HepG2 (cell line): Measurements from ENCODE around the gene MXRA8. TPM values are rescaled to one million over a fixed set of nuclear protein-coding genes. Genes with fewer than 3 reads are reported as not detected.

ENCODE experiments used
- AKAP8 ChIP-seq: sonication (generic); formaldehyde crosslinking; IDR thresholded peaks from 2 replicates; pipeline ENCODE4 v1.5.1; 2020; ENCODE audit warnings: mild to moderate bottlenecking, missing genetic modification reagents
- GATA4 ChIP-seq: sonication (generic); IDR thresholded peaks from 2 replicates; pipeline ENCODE4 v1.6.1; 2016; ENCODE audit warnings: antibody characterized with exemption, low read depth, borderline replicate concordance
- KMT2B ChIP-seq: IDR thresholded peaks from 2 replicates; pipeline ENCODE4 v1.6.1; 2016; ENCODE audit warnings: missing genetic modification reagents, missing compliant biosample characterization
- MED1 ChIP-seq: sonication (generic); formaldehyde crosslinking; IDR thresholded peaks from 2 replicates; pipeline ENCODE4 v1.4.0; 2020; ENCODE audit warnings: missing genetic modification reagents
- NONO ChIP-seq, 2 experiments: fragments of 450-650 bp in 1 of 2; sonication (generic) in 1 of 2; formaldehyde crosslinking in 1 of 2; IDR thresholded peaks in 1 of 2; conservative IDR thresholded peaks in 1 of 2; 2 replicates each; pipeline versions ENCODE4 v1.6.1 to v1.8.0; 2017 to 2022; ENCODE audit warnings: mild to moderate bottlenecking in 1 of 2, missing genetic modification reagents in 1 of 2, moderate library complexity in 1 of 2
- NPAS2 ChIP-seq: sonication (generic); formaldehyde crosslinking; IDR thresholded peaks from 2 replicates; pipeline ENCODE4 v1.8.0; 2022; ENCODE audit warnings: mild to moderate bottlenecking, missing genetic modification reagents, borderline replicate concordance
- SALL2 ChIP-seq: sonication (generic); formaldehyde crosslinking; IDR thresholded peaks from 2 replicates; pipeline ENCODE4 v1.8.1; 2023; ENCODE audit warnings: mild to moderate bottlenecking, missing genetic modification reagents, inconsistent platforms
- SMARCC2 ChIP-seq: fragments of 450-650 bp; IDR thresholded peaks from 2 replicates; pipeline ENCODE4 v1.6.1; 2017; ENCODE audit warnings: antibody characterized with exemption, mild to moderate bottlenecking
- STAG1 ChIP-seq: sonication (generic); formaldehyde crosslinking; IDR thresholded peaks from 2 replicates; pipeline ENCODE4 v1.4.0; 2020; ENCODE audit warnings: missing genetic modification reagents
- TBX2 ChIP-seq: sonication (generic); formaldehyde crosslinking; IDR thresholded peaks from 2 replicates; pipeline ENCODE4 v1.5.0; 2020; ENCODE audit warnings: missing genetic modification reagents, mild to moderate bottlenecking, borderline replicate concordance
- ZBTB7A ChIP-seq: sonication (generic); formaldehyde crosslinking; IDR thresholded peaks from 2 replicates; pipeline ENCODE4 v1.8.0; 2022; ENCODE audit warnings: mild to moderate bottlenecking, missing genetic modification reagents
- ZNF326 ChIP-seq: sonication (generic); formaldehyde crosslinking; IDR thresholded peaks from 2 replicates; pipeline ENCODE4 v1.4.0; 2020; ENCODE audit warnings: missing genetic modification reagents, borderline replicate concordance
- polyA plus RNA-seq, 8 experiments: library from polyadenylated mRNA; depleted of rRNA in 3 of 8; stranded (reverse) in 7 of 8; unstranded in 1 of 8; fragments of >200 nt; fragmentation: Illumina TruSeq in 4 of 8; extraction: Trizol in 4 of 8; gene quantifications; 2 replicates each; pipeline versions ENCODE4 v1.2.1 to v1.2.3, GENCODE V29; 2011 to 2016; ENCODE audit warnings: low read depth in 4 of 8, missing spikeins in 1 of 8, mixed read lengths in 1 of 8; ENCODE audit not compliant: insufficient read depth in 1 of 8
- total RNA-seq, 5 experiments: library from RNA; depleted of rRNA; stranded (reverse); fragments of >200 nt; fragmentation: Illumina TruSeq; extraction: Trizol; gene quantifications; 2 replicates each; pipeline ENCODE4 v1.2.3, GENCODE V29; 2016; ENCODE audit warnings: low read depth in 1 of 5
- TF ChIP-seq, protein P1 (sequence below): IDR thresholded peaks from 2 replicates; pipeline ENCODE4 v1.6.1; 2016; ENCODE audit warnings: control low read depth
- TF ChIP-seq, protein P2 (sequence below): sonication (generic); IDR thresholded peaks from 2 replicates; pipeline ENCODE4 v1.6.1; 2016; ENCODE audit warnings: low read depth, borderline replicate concordance
- TF ChIP-seq, protein P3 (sequence below): sonication (generic); formaldehyde crosslinking; IDR thresholded peaks from 2 replicates; pipeline ENCODE4 v1.5.1; 2020; ENCODE audit warnings: mild to moderate bottlenecking, moderate library complexity, missing genetic modification reagents
- TF ChIP-seq, protein P4 (sequence below): sonication (generic); formaldehyde crosslinking; IDR thresholded peaks from 2 replicates; pipeline ENCODE4 v1.5.0; 2020; ENCODE audit warnings: mild to moderate bottlenecking, missing genetic modification reagents
- TF ChIP-seq, protein P5 (sequence below): sonication (generic); formaldehyde crosslinking; IDR thresholded peaks from 2 replicates; pipeline ENCODE4 v1.4.0; 2020; ENCODE audit warnings: missing genetic modification reagents
- TF ChIP-seq, protein P6 (sequence below): sonication (generic); formaldehyde crosslinking; IDR thresholded peaks from 2 replicates; pipeline ENCODE4 v1.4.0; 2020; ENCODE audit warnings: low read depth, mild to moderate bottlenecking, missing genetic modification reagents

MXRA8 gene
- total and polyA plus RNA-seq, 2 of the 13 experiments (the other 11 are each of a cell fraction or from before 2014, with no cell fraction given): 19.8 to 44.8 TPM

DNA sequence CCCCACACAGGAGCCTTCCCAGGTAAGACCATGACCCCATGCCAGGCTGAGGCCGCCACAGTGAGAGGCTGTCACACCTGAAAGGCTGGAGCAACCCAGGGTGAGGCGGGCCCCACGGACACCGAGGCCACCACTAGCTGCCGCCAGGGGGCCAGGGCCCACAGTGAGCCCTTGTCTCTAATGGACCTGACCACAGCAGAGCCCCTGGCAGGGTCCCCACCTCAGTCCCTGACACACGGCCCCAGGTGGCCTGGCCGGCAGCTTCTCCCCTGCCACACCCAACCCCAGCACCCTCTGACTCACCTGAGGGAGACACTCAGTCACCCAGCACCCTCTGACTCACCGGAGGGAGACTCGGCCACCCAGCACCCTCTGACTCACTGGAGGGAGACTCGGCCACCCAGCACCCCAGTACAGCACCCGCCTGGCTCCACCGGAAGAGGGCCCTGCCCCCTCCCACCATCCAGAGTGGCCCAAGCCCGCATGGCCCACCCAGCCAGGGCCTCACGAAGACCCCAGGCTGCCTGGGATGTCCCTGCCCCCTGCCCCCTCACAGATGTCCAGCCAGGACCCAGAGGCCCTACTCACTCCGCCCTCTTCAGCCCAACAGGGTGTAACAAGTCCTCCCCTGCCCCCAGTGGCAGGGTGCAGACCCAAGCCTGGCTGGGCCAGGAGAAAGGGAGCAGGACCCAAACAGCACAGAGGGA is 13.5 kb downstream of the MXRA8 start (continued):
- TF ChIP-seq, protein P1, sequence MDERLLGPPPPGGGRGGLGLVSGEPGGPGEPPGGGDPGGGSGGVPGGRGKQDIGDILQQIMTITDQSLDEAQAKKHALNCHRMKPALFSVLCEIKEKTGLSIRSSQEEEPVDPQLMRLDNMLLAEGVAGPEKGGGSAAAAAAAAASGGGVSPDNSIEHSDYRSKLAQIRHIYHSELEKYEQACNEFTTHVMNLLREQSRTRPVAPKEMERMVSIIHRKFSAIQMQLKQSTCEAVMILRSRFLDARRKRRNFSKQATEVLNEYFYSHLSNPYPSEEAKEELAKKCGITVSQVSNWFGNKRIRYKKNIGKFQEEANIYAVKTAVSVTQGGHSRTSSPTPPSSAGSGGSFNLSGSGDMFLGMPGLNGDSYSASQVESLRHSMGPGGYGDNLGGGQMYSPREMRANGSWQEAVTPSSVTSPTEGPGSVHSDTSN (CRISPR knock-in tag): no peak
- TF ChIP-seq, protein P2, sequence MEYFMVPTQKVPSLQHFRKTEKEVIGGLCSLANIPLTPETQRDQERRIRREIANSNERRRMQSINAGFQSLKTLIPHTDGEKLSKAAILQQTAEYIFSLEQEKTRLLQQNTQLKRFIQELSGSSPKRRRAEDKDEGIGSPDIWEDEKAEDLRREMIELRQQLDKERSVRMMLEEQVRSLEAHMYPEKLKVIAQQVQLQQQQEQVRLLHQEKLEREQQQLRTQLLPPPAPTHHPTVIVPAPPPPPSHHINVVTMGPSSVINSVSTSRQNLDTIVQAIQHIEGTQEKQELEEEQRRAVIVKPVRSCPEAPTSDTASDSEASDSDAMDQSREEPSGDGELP: no peak
- TF ChIP-seq ZBTB7A (CRISPR knock-in tag) (0 out of 2 replicates have a peak, but pooled peaks have one; percentile 44), TBX2 (CRISPR knock-in tag) (no peak; the same call in 1 of the 2 replicates), MED1 (no peak), NONO (IDR thresholded peaks at IDR 0.05) (no peak), NONO (CRISPR knock-in tag; conservative IDR thresholded peaks at IDR 0.05) (peak; percentile 10; the same call in 1 of the 2 replicates), NPAS2 (no peak), ZNF326 (CRISPR knock-in tag) (no peak), SALL2 (no peak), STAG1 (CRISPR knock-in tag) (peak; percentile 61), SMARCC2 (no peak), GATA4 (no peak), KMT2B (CRISPR knock-in tag) (no peak), AKAP8 (CRISPR knock-in tag) (0 out of 2 replicates have a peak, but pooled peaks have one; percentile 58)
- TF ChIP-seq, protein P3, sequence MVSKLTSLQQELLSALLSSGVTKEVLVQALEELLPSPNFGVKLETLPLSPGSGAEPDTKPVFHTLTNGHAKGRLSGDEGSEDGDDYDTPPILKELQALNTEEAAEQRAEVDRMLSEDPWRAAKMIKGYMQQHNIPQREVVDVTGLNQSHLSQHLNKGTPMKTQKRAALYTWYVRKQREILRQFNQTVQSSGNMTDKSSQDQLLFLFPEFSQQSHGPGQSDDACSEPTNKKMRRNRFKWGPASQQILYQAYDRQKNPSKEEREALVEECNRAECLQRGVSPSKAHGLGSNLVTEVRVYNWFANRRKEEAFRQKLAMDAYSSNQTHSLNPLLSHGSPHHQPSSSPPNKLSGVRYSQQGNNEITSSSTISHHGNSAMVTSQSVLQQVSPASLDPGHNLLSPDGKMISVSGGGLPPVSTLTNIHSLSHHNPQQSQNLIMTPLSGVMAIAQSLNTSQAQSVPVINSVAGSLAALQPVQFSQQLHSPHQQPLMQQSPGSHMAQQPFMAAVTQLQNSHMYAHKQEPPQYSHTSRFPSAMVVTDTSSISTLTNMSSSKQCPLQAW (CRISPR knock-in tag): no peak
- TF ChIP-seq, protein P4, sequence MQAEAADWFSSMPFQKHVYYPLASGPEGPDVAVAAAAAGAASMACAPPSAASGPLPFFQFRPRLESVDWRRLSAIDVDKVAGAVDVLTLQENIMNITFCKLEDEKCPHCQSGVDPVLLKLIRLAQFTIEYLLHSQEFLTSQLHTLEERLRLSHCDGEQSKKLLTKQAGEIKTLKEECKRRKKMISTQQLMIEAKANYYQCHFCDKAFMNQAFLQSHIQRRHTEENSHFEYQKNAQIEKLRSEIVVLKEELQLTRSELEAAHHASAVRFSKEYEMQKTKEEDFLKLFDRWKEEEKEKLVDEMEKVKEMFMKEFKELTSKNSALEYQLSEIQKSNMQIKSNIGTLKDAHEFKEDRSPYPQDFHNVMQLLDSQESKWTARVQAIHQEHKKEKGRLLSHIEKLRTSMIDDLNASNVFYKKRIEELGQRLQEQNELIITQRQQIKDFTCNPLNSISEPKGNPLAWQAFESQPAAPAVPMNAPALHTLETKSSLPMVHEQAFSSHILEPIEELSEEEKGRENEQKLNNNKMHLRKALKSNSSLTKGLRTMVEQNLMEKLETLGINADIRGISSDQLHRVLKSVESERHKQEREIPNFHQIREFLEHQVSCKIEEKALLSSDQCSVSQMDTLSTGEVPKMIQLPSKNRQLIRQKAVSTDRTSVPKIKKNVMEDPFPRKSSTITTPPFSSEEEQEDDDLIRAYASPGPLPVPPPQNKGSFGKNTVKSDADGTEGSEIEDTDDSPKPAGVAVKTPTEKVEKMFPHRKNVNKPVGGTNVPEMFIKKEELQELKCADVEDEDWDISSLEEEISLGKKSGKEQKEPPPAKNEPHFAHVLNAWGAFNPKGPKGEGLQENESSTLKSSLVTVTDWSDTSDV: no peak
- TF ChIP-seq, protein P5, sequence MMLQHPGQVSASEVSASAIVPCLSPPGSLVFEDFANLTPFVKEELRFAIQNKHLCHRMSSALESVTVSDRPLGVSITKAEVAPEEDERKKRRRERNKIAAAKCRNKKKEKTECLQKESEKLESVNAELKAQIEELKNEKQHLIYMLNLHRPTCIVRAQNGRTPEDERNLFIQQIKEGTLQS (CRISPR knock-in tag): peak; percentile 41; the same call in 1 of the 2 replicates
- TF ChIP-seq, protein P6, sequence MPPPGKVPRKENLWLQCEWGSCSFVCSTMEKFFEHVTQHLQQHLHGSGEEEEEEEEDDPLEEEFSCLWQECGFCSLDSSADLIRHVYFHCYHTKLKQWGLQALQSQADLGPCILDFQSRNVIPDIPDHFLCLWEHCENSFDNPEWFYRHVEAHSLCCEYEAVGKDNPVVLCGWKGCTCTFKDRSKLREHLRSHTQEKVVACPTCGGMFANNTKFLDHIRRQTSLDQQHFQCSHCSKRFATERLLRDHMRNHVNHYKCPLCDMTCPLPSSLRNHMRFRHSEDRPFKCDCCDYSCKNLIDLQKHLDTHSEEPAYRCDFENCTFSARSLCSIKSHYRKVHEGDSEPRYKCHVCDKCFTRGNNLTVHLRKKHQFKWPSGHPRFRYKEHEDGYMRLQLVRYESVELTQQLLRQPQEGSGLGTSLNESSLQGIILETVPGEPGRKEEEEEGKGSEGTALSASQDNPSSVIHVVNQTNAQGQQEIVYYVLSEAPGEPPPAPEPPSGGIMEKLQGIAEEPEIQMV (CRISPR knock-in tag): no peak
